ENCODE results near the gene COPA.
"Not testable (repeated sequence)": the region's sequence is repeated elsewhere in the genome, so short reads cannot be mapped to it uniquely, and the experiment has no call there.

The COPA gene

DNA sequence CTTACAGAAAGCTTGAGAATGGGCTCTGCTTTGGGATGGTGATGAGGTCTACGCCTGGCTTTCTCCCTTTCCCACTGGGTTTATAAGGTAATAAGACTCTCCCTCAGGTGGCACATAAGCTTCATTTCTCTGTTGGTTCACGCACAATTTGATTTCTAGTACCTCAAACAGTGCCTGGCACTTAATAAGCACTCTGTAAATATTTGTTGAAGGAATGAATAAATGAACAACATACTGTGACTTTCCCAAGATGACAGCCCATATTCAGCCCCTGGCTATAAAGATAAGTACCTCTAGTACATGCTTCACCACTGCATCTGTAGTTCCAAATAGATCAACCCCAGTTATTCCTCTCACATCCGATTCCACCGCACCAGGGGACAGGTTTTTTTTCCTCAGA, 17.8 kb downstream of the COPA start:
- DNase-seq, result no peak

DNA sequence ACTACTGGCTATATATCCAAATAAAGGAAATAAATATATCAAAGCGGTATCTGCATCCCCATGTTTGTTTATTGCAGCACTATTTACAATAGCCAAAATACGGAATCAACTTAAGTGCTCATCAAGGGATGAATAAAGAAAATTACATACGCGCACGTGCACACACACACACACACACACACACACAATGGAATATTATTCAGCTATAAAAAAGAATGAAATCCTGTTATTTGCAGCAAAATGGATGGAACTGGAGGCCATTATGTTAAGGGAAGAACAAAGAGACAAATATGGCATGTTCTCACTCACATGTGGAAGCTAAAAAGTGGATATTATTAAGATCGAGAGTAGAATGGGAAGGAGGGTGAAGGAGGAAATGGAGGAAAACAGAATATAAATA, 20.2 kb downstream of the COPA start:
- DNase-seq, result no peak

DNA sequence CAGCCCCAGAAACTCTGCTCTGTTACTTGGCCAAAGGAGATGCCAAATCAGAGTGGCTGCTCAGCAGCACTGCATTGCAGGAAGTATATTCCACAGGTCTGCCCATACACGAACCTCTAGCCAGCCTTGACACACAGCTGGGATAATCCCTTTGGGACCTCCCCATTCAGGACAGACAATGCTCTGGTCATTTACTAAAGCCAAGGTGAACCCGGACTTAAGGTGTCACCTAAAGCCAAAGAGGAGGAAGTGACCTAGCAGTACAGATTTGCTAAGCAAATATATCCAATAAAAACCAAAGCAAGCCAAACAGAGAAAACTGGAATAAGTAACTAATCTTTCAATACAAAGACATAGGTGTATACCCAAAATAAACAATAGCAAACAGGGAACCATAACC, 27.7 kb downstream of the COPA start:
- no peak for DNase-seq

DNA sequence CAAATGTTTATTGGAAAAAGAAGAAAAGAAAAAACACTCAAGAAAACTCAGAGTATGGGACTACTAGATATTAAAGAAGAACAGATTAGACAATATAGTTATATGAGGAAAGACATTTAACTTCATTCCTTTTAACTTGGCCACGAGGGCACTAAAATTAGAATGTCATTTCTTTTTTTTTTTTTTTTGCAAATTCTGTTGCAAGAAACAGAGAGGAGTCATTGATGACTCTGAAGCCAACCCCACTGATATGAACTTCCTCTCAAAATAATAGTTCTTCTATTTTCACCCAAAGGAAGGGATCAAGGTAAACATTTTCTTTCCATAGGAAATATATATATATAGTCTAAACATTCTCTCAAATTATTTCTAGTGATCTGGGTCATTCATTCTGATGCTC, 33.5 kb downstream of the COPA start:
- no peak for DNase-seq

DNA sequence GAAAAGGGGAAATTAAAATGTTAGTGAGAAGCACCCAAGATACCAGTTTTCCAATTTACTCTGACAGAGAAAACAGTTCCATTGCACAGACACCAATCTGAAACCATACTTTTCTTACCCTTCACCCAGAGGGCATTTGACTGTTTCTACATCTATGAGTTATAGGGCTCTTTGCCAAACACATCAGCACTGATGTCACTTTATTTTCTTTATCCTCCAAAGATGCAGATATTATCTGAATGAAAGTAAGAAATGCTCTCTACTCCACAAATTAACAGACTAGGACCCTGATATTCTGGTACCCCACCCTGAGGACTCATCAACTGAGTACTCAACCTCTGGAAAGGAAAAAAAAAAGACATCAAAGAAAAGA, 33.9 kb downstream of the COPA start:
- no peak for DNase-seq

DNA sequence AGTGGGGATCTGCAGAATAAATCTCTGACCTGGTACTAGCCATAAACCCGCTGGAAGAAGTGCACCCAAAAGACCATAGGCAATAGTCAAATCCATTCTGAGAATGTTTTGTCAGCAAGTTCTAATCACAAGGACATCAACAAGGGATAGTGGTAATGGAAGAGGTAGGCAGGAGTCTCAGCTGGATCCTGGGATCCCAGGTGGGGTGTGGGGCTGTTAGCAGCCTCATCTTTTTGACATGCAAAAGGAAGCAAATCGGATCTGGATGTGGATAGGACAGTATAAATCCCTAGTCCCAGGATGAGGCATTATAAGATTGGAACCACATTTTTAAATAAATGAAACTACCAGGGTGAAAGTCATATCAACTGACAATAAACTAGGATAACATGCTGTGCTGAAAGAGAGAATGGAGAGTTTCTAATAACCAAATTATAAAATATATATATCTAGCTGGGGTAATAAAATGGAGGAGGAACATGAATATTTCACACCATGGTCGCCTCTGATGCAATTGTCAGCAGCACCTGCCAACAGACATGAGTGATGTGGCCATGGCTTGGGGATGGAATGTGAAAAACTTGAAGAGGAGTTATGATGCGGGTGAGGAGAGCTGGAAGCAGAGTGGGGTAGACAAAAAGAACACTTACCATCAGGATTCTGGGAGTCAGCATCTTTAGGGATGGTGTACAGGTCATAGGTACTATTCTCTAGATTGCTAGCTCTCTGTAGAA, 34.4 kb downstream of the COPA start:
- DNase-seq, result no peak

DNA sequence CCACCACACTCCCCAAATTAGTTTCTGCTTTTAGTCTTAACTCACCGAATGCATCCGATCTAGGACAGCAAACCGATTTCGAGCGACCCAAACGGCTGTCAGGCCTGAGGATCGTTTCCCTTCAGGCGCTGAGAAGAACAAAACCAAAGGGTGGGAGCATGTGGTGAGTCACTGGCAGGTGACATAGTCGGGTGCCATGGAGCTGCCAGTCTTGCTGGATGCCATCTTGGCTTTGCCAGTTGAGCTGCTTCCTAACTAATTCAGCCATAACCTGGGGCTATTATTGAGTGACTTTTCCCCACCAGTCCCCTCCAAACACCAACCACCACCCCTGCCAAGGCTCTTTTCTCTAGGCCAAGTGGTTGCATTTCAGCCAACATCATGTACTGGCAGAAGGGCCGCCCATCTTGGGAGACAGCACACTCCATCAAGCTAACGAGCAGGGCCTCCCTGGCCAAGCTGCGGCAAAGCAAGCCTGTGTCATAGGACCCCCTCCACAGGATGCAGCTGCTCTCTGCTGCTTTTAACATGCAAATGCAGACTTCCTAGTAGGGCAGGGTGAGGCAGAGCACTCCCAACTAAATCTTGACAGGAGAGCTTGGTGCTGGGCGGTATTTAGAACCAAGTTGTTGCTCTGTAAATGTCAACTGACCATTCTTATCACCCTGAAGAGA, 35.8 kb downstream of the COPA start:
- no peak for DNase-seq

DNA sequence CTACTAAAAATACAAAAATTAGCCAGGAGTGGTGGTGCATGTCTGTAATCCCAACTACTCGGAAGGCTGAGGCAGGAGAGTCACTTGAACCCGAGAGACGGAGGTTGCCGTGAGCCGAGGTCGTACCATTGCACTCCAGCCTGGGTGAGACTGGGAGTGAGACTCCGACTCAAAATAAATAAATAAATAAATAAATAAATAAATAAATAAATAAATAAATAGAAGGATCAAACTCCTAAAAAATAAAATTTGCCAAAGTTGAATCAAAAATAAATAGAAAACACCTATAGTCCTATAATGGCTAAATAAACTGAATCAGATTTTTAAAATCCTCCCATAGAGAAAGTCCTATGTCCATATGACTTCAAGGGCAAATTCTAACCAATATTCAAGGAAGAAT, 42.9 kb downstream of the COPA start:
- no peak for DNase-seq

DNA sequence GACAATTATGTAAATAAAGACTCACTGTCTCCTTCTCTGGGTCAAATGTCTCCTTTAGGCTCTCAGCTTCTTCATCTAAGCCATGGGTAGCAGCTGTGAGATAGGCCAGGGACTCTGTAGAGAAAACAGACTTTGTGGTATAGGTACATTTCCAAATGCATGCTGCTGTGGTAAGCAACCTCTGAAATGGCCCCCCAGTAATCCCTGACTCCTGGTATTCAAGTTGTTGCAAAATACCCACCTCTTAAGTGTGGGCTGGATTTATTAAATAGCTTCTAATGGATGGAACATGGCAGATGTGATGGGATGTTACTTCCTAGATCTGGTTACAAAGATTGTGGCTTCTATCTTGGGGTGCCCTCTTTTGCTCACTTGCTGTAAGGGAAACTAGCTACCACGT, 47.0 kb downstream of the COPA start:
- no peak for DNase-seq

DNA sequence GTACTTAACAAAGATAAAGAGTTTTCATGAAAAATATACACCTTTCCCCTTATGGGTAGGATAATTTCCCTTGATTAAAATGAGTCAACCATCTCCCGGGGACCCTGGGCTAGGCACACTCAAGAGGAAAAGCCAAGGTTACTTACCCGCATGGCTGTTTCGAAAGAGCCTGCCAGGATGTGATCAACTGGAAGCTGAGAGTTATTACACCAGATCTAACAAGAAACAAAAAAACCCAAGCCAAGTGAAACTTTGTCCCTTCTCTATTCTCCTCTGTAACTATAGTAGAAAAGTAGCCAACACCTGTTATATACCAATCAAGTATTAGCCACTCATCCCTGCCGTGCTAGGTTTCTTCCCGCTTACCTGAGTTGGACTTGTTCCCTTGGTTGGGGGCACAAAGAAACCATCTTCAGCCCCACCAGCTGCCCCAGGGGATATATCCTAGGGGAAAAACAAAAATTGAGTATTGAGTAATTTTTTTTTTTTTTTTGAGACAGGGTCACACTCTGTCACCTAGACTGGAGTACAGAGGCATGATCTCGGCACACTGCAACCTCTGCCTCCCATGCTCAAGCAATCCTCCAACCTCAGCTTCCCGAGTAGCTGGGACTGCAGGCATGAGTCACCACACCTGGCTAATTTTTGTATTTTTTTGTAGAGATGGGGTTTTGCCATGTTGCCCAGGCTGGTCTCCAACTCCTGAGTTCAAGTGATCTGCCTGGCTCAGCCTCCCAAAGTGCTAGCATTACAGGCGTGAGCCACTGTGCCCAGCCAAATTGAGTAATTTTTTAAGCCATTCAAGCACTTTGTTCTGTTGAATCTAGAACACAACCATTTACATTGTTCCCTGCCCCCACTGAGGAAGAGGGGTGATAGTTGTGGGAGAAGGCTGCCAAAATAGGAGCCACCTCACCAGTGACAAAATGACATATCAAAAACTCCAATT, 49.8 kb downstream of the COPA start:
- DNase-seq, result no peak

DNA sequence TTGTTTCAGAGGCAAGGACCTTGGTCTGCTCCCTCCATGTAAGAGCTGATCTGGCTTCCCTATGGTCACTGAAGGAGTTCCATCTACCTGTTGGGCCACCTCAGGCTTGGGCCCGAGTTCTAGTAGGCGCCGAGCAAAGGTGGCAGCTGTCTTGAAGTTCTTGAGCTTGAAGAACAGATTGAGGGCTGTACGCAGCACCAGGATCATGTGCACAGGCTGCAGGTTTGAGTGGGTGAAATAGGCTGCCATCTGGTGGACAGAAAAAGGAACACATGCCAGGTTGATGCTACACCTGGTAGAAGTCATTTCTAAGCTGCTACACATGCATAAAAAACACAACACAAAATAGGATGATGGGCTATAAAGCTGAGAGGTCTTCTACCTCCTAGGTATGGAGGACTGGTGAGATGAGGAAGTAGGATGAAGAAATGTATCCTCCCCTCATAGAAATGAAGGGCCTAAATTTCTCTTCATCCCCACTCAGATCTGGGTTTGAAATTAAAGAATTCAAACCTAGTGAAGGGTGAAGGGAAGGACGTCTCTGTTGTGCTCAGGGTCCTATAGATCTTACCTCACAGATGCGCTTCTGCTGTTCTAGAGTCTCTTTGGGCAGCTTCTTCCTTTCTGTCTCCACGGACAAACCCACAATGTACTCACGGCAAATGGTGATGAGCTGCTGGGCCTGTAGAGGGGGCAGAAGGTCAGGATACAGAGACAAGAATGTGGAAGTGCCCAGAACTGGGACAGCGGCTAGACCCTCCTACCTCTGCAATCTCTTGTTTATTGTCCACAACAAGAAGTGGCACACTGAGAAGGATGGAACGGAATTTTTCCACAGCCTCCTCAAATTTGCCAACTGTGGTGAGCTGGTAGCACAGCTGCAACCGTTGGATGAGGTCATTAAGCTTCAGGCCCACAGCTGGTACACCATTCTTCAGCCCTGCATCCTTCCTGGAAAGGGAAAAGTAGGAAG, 51.5 kb downstream of the COPA start:
- DNase-seq, result peak; percentile 21

DNA sequence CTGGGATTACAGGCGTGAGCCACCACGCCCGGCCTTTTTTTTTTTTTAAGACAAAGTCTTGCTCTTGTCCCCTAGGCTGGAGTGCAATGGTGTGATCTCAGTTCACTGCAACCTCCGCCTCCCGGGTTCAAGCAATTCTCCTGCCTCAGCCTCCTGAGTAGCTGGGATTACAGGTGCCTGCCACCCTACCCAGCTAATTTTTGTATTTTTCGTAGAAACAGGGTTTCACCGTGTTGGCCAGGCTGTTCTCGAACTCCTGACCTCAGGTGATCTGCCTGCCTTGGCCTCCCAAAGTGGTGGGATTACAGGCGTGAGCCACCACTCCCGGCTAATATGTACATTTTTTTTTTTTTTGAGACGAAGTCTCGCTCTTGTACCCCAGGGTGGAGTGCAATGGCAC, 55.3 kb downstream of the COPA start:
- DNase-seq, result not testable (repeated sequence)

DNA sequence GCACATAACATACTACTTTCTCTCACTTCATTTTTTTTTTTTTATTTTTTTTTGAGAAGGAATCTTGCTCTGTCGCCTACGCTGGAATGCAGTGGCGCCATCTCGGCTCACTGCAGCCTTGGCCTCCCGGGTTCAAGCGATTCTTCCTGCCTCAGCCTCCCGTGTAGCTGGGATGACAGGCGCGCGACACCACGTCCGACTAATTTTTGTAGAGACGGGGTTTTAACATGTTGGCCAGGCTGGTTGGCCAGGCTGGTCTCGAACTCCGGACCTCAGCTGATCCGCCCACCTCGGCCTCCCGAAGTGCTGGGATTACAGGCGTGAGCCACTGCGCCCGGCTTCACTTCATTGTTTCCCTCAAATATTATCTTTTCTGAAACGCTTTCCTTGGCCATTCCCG, 57.5 kb downstream of the COPA start:
- DNase-seq, result no peak

DNA sequence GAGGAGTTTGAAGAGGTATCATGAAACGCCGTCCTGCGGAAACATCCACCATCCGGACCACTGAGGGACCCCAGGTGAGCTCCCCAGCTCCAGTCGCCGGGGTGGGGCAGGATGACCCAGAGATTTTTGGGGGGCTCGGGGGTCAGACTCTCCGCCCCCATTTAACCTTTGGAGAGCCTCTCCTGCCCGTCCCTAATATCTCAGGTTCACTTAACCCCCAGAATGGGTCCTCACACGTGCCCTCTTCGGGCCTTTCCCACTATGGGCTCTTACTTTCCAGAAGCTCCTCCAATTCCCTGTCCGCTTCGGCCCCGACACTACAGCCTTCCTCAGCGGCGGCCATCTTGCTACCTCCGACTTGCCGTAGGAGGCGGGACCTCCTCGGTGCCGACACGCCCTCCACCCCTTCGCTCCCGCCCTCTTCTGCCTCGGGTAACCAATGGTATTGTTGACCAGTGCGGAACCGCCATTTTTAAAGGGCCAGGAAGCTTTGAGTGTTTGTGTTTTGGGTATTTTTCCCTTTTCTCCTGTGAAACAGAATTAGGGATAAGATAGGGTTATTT, 58.2 kb downstream of the COPA start, which contains the start of gene PEX19:
TSS of gene PEX19 (minus strand) at position 352 of the 563 bp plus-strand sequence. CDS start at position 343, 9 bp downstream.
- peak; percentile 61 for DNase-seq

DNA sequence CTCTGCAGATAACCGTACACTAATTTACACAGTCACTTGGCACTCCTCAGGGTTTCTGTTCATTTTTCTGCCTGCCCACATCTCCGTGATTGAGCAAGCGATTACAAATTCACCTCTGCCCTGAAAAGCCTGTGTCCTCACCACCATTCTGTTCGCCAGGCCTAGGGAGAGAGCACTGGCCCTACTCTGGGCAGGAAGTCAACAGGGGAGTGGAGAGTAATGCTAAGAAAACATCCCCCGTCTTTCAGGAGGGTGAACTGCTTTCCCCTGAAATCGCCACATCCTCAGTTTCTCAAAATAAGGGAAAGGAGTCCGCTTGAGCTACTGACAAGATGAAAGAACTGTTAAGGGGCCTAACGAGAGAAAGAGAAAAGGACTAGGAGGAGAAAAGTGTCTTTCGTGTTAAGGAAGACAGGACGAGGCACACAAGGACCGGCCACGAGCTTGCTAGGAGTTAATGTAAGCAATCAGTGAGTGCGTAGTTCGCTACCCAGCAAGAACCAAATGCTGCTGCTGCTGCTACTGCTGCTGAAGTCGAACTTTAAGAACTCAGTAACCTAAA, 58.7 kb downstream of the COPA start:
- no peak for DNase-seq

DNA sequence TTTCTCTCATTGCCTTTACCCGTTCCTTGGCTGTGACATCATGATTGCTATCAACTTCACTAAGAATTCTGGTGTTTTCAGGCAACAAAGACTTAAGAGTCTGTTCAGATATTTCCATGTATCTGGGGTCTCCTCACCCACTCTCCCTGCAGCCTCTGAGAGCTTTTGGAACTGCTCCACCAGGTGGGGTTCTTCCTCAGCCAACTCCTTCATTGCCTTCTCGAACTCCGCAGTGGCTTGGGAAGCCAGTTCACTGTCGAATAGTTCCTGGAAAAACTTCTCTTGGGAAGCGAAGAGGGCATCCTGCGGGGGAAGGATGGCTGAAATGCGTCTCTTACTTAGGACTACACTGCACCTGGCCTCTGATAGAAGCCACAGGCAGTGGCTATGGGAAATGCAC, 60.2 kb downstream of the COPA start:
- no peak for DNase-seq

DNA sequence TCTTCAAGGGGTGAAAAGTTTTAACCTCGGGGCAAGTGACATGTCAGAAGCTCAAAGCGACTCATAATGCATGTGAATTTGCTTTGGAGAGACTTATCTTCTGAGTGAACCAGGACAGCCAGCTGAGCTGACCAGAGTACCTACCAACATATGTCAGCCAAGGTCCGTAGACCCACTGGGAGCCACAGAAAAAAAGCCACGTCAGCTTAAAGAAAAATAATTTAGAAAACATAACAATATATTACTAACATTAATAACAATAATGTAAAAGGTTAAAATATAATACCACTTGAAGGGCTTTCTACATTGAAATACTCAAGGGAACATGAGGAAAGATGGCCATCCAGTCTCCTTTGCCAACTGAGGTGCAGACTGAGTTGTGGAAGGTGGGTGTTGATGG, 65.1 kb downstream of the COPA start:
- DNase-seq, result no peak

DNA sequence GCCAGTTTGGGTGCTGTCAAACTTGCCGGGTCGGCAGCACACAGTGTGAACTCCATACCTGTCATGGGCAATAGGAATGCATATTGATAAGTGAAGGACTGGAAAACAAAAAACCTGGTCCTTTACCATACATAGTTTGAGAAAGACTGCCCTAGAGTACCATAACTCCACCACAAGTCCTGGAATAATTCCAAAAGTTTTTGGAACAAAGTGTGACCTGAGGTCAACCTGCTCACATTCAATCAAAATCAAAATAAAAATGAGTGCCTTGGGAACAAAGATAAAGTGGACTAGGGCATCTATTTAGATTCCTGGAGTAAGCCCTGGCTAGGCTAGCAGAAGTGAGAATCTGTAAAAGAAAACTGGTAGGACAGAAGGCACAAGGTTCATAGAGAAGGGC, 65.7 kb downstream of the COPA start:
- no peak for DNase-seq

DNA sequence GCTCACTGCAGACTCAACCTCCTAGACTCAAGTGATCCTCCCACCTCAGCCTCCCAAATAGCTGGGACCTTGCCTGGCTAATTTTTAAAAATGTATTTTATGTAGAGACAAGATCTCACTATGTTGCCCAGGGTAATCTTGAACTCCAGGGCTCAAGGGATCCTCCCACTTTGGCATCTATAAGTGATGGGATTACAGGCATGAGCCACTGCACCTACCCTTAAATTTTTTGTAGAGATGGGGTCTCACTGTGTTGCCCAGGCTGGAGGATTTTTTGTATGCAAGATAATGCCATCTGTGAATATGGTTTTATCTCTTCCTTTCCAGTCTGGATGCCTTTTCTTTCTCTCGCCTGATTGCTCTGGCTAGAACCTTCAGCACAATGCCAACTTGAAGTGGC, 72.0 kb downstream of the COPA start:
- no peak for DNase-seq

DNA sequence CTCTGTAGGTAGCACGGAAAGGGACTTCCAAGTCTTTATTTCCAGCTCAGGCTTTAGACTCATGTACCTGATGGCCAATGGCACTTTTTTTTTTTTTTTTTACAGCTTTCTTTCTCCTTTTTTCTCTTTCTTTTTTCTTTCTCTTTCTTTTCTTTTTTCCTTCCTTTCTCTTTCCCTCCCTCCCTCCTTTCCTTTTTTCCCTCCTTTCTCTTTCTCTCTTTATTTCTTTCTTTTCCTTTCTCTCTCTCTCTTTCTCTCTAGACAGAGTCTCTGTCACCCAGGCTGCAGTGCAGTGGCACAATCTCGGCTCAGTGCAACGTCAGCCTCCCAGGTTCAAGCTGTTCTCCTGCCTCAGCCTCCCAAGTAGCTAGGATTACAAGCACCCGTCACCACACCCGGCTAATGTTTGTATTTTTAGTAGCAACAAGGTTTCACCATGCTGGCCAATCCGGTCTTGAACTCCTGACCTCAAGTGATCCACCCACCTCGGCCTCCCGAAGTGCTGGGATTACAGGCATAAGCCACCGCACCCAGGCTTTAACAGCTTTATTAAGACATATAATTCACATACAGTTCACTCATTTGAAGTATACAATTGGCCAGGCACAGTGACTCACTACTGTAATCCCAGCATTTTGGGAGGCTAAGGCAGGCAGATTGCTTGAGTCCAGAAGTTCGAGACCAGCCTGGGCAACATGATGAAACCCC, 75.6 kb downstream of the COPA start:
- DNase-seq, result no peak

DNA sequence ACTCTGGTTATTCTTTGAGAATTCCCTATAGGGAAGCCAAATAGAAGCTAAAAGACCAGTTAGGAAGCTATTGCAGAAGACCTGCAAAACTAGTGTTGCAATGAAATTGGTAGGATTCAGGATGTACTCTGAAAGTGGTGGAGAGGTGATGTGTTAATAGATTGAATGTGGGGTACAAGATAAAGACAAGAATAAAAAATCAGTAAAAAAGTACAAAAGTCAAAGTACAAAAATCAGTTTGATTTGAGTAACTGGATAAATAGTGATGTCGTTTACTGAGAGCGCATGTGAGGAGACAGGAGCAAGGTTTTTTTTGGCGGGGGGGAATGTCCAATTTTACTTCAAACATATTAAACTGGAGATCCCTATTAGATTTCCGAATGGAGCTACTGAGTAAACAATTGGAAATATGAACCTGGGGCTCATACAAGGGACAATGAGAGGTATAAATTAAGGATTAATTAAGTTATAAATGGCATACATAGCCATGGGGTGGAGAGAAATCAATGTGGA, 78.2 kb downstream of the COPA start:
- no peak for DNase-seq

Measured in SIG-M5 (cell line).